Mesothelial cell of epicardium (in vitro differentiated cells): ENCODE data around the gene SMYD5. TPM values are rescaled to one million over a fixed set of nuclear protein-coding genes. Genes with fewer than 3 reads are reported as not detected.
"Not testable (repeated sequence)": the region's sequence is repeated elsewhere in the genome, so short reads cannot be mapped to it uniquely, and the experiment has no call there.

ENCODE experiments used
- DNase-seq, 2 experiments: peaks; one replicate each; pipeline ENCODE4 v3.0.0; 2021; ENCODE audit warnings: low spot score in 2 of 2; ENCODE audit not compliant: unreplicated experiment in 2 of 2
- H3K27ac Mint-ChIP-seq: 2 replicates; pipeline ENCODE4 v1.8.0; 2021; ENCODE audit warnings: mixed read lengths
- H3K27me3 Mint-ChIP-seq: 2 replicates; pipeline ENCODE4 v1.8.0; 2021; ENCODE audit warnings: low read depth, mixed read lengths
- H3K36me3 Mint-ChIP-seq: 2 replicates; pipeline ENCODE4 v1.8.0; 2021; ENCODE audit warnings: mixed read lengths
- H3K4me1 Mint-ChIP-seq: 2 replicates; pipeline ENCODE4 v1.8.0; 2021; ENCODE audit warnings: mixed read lengths
- H3K4me3 Mint-ChIP-seq: 2 replicates; pipeline ENCODE4 v1.8.0; 2021; ENCODE audit warnings: mild to moderate bottlenecking, moderate library complexity, mixed read lengths
- H3K9me3 Mint-ChIP-seq: 2 replicates; pipeline ENCODE4 v1.8.0; 2021; ENCODE audit warnings: mixed read lengths
- total RNA-seq: library from RNA; stranded (reverse); gene quantifications from 3 replicates; pipeline ENCODE4 v1.2.1, GENCODE V29; 2021
- TF ChIP-seq, protein P1 (sequence below): fragments of 200-600 bp; sonication (generic); IDR thresholded peaks from one replicate; pipeline ENCODE4 v1.5.0; 2021; ENCODE audit warnings: antibody characterized with exemption; ENCODE audit not compliant: unreplicated experiment

Gene SMYD5
- total RNA-seq, 1 donor from 2014 or later, result 34.2 TPM

DNA sequence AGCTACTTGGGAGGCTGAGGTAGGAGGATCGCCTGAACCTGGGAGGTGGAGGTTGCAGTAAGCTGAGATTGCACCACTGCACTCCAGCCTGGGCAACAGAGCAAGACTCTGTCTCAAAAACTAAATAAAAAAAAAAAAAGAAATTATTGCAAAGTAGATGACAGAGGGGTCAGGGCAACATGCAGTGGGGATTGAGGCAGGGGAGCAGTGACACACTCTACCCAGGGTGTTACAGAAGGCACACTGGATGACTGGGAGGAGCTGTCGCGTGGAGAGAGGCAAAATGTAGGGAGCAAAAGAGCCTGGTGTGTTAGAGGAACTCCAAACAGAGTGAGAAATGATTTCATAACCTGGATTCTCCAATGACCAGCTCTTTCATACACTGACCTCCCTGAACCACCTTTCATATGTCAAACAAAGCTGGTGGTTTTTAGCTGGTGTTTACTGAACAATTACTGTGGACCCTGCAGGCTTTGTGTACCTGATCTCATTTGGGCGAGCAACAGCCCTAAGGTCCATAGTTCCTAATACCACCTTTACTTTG, 48.1 kb downstream of the SMYD5 start:
- H3K27me3 Mint-ChIP-seq, result peaks cover 16% of the 10 kb centered on the region
- no peak for DNase-seq
- TF ChIP-seq, protein P1, sequence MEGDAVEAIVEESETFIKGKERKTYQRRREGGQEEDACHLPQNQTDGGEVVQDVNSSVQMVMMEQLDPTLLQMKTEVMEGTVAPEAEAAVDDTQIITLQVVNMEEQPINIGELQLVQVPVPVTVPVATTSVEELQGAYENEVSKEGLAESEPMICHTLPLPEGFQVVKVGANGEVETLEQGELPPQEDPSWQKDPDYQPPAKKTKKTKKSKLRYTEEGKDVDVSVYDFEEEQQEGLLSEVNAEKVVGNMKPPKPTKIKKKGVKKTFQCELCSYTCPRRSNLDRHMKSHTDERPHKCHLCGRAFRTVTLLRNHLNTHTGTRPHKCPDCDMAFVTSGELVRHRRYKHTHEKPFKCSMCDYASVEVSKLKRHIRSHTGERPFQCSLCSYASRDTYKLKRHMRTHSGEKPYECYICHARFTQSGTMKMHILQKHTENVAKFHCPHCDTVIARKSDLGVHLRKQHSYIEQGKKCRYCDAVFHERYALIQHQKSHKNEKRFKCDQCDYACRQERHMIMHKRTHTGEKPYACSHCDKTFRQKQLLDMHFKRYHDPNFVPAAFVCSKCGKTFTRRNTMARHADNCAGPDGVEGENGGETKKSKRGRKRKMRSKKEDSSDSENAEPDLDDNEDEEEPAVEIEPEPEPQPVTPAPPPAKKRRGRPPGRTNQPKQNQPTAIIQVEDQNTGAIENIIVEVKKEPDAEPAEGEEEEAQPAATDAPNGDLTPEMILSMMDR, result no peak

DNA sequence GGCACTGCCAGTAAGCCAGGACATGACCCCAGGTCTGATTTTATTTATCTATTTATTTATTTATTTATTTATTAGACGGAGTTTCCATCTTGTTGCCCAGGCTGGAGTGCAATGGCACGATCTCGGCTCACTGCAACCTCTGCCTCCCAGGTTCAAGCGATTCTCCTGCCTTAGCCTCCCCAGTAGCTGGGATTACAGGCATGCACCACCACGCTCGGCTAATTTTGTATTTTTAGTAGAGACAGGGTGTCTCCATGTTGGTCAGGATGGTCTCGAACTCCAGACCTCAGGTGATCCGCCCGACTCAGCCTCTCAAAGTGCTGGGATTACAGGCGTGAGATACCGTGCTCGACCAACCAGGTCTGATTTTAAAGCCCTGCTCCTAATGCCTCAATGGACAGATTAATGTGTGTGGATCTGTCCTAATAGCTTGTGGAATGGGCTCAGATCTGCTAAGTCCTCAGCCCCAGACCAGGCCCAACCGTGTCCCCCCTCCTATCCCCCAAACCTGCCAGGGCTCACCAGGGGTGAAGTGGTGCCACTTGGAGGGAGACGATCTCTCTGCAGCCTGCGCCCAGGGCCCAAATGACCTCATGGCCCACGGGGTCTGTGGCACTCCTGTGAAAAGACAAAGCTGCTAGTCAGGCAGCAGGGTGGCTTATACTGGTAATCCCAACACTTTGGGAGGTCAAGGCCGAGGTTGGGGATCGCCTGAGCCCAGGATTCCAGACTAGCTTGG, 48.8 kb downstream of the SMYD5 start:
- H3K9me3 Mint-ChIP-seq, H3K4me3 Mint-ChIP-seq, H3K4me1 Mint-ChIP-seq, H3K36me3 Mint-ChIP-seq, DNase-seq, H3K27ac Mint-ChIP-seq: not testable (repeated sequence)
- H3K27me3 Mint-ChIP-seq, result peaks cover 23% of the 10 kb centered on the region

More for the DNA sequence above, 48.1 kb downstream of the SMYD5 start:
- Mint-ChIP-seq H3K9me3 (no peaks in the 10 kb centered on the region), H3K27ac (no peak overlapping the region), H3K36me3 (no peaks in the 10 kb centered on the region), H3K4me1 (no peaks in the 10 kb centered on the region), H3K4me3 (no peak overlapping the region)

DNA sequence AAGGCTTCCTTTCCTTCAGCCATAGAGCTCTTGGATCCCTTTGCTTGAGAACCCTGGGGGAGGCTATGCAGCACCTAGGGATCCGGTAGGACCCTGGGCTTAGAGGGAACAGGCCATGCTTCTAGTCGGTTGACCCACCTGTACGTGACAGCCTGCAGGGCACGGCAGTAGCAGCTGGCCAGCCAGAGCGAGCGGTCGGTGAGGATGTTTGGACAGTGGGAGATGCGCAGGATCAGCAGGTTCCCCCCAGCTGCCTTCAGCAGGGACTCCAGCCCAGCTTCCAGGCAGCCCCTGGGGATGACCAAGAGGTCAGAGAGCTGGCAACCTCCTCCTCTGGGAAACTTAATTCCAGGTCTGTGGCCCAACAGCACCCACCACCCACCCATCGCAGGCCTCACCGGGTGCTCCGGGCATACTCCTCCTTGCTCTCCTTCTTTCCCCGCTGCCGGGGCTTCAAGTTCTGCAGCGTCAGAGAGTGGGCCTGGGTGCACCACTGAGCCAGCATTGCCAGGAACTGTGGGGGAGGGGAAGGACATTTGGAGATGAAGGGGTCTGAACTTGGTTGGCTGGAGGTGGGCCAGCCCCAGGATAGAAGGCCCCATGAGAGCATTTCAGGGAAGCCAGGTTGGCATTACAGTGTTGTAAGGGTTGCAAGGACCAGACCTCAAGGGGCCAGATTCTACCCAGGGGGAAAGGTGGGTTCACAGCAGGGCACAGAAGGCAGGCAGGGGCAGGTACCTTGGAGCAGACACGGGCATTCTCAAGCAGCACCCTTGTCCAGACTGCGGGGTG, 49.7 kb downstream of the SMYD5 start:
- H3K9me3 Mint-ChIP-seq, result no peaks in the 10 kb centered on the region
- H3K4me1 Mint-ChIP-seq, result peaks cover 10% of the 10 kb centered on the region
- no peak for DNase-seq
- H3K27me3 Mint-ChIP-seq, result peaks cover 32% of the 10 kb centered on the region
- no peaks in the 10 kb centered on the region for H3K36me3 Mint-ChIP-seq
- H3K4me3 Mint-ChIP-seq, result no peak overlapping the region
- TF ChIP-seq, protein P1, result no peak
- H3K27ac Mint-ChIP-seq, result no peak overlapping the region

DNA sequence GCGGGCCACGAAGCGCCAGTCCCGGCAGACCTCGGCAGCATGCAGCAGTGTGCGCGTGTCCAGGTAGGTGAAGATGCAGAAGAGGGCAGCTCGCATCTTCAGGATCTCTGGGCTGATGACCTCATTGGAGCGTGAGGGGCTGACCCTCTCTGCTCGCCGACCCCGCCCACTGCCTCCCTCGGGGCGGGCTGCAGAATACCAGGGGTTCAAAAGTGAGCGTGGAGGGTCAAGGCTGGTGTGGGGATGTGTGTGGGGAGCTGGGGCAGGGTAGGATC, 50.2 kb downstream of the SMYD5 start:
- TF ChIP-seq, protein P1, result no peak
- Mint-ChIP-seq H3K4me3 (no peak overlapping the region), H3K4me1 (peaks cover 10% of the 10 kb centered on the region), H3K27ac (no peak overlapping the region), H3K36me3 (no peaks in the 10 kb centered on the region), H3K27me3 (peaks cover 34% of the 10 kb centered on the region), H3K9me3 (no peaks in the 10 kb centered on the region)
- no peak for DNase-seq

DNA sequence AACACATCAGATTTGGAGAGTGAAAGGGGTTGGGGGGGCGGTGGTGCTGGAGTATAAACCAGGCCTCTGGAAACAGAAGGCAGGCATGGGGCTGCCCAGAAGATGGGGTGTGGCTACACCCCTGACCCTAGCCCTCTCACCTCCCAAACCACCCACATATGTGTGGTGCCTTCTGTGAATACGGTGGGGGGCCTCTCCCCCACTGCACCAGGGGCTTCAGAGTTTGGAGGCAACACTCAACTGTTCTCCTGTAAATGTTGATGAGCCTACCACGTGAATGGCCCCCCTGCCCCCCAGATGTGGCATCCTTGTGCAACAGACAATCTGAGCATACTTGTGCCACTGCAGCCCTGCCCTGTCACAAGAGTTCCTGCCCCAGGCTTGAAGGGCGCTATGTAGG, 50.7 kb downstream of the SMYD5 start:
- no peaks in the 10 kb centered on the region for H3K36me3 Mint-ChIP-seq
- TF ChIP-seq, protein P1, result no peak
- no peak overlapping the region for H3K4me3 Mint-ChIP-seq
- no peak overlapping the region for H3K27ac Mint-ChIP-seq
- H3K9me3 Mint-ChIP-seq, result no peaks in the 10 kb centered on the region
- peaks cover 37% of the 10 kb centered on the region for H3K27me3 Mint-ChIP-seq
- DNase-seq, result no peak
- H3K4me1 Mint-ChIP-seq, result peaks cover 10% of the 10 kb centered on the region
